Prostate gland (tissue), 2 donors: Measurements from ENCODE around the gene EFCC1. TPM values are rescaled to one million over a fixed set of nuclear protein-coding genes. Genes with fewer than 3 reads are reported as not detected.

Source experiments
- DNase-seq: peaks from one replicate; pipeline ENCODE4 v3.0.0-alpha.2; 2019; ENCODE audit warnings: low spot score
- H3K27ac ChIP-seq, 2 donors: fragments of 200-600 bp; sonication (generic); 2 replicates each; pipeline ENCODE4 v1.5.1; 2017 to 2019
- H3K27me3 ChIP-seq: fragments of 200-600 bp; sonication (generic); replicated peaks from 2 replicates; pipeline ENCODE4 v1.5.1; 2019; ENCODE audit not compliant: insufficient read depth
- H3K36me3 ChIP-seq, 2 donors: fragments of 200-600 bp; sonication (generic); 1 replicate in 1 of 2; 2 replicates in 1 of 2; pipeline versions ENCODE4 v1.5.1 to v1.8.1; 2017 to 2019
- H3K4me1 ChIP-seq: fragments of 200-600 bp; sonication (generic); replicated peaks from 2 replicates; pipeline ENCODE4 v1.5.1; 2019
- H3K4me3 ChIP-seq, 2 donors: fragments of 200-600 bp; sonication (generic); 2 replicates each; pipeline ENCODE4 v1.5.1; 2017 to 2019
- H3K9me3 ChIP-seq: fragments of 200-600 bp; sonication (generic); 2 replicates; pipeline ENCODE4 v1.5.1; 2017
- POLR2A ChIP-seq: fragments of 450-650 bp; IDR thresholded peaks from one replicate; pipeline ENCODE4 v1.6.1; 2016; ENCODE audit warnings: antibody characterized with exemption, mild to moderate bottlenecking
- POLR2AphosphoS5 ChIP-seq: sonication (generic); formaldehyde crosslinking; IDR thresholded peaks from one replicate; pipeline ENCODE4 v1.6.1; 2017; ENCODE audit warnings: antibody characterized with exemption
- WGBS: methylation state at CpG from one replicate; pipeline ENCODE4 v1.1.5; 2018; 5-methylcytosine and 5-hydroxymethylcytosine counted together
- intact Hi-C: fragments of 100-400 bp; cut with DNase I; formaldehyde crosslinking; loops from one replicate; pipeline ENCODE4 v1.14.2; 2022
- total RNA-seq, 2 donors: library from RNA; depleted of rRNA; stranded (reverse); fragments of >200 nt; gene quantifications; one replicate each; pipeline ENCODE4 v1.1.0, GENCODE V29; 2016
- TF ChIP-seq, protein P1 (sequence below), 4 experiments: fragments of 200-600 bp in 2 of 4; fragments of 450-650 bp in 2 of 4; sonication (generic) in 2 of 4; IDR thresholded peaks; 1 replicate in 3 of 4; 2 replicates in 1 of 4; pipeline ENCODE4 v1.5.1; 2016 to 2019; ENCODE audit warnings: antibody characterized with exemption in 4 of 4, mild to moderate bottlenecking in 2 of 4, moderate library complexity in 2 of 4

EFCC1 gene
- total RNA-seq, 2 donors from 2014 or later: 1.8 to 4.0 TPM

DNA sequence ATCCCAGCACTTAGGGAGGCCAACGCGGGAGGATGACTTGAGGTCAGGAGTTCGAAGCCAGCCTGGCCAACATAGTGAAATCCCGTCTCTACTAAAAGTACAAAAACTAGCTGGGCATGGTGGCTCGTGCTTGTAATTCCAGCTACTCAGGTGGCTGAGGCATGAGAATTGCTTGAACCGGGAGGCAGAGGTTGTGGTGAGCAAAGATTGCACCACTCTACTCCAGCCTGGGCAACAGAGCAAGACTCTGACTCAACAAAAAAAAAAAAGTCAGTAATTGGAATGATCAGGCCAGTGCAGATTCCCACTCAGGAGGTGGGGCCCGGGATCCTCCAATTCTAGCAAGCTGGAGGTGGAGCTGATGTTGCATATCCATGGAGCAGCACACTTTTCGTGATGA lies 12.8 kb upstream of the EFCC1 start:
- intact Hi-C loops: no loop called here
- H3K27ac ChIP-seq: no peak overlapping the region
- no peaks in the 10 kb centered on the region for H3K4me1 ChIP-seq
- H3K4me3 ChIP-seq: no peak overlapping the region
- DNase-seq: no peak
- H3K9me3 ChIP-seq: no peaks in the 10 kb centered on the region
- WGBS: 90% methylated on average over 8 of the region's 8 CpGs
- H3K36me3 ChIP-seq: no peaks in the 10 kb centered on the region
- H3K27me3 ChIP-seq: no peaks in the 10 kb centered on the region
- TF ChIP-seq POLR2A (no peak), POLR2AphosphoS5 (no peak)
- TF ChIP-seq, protein P1, sequence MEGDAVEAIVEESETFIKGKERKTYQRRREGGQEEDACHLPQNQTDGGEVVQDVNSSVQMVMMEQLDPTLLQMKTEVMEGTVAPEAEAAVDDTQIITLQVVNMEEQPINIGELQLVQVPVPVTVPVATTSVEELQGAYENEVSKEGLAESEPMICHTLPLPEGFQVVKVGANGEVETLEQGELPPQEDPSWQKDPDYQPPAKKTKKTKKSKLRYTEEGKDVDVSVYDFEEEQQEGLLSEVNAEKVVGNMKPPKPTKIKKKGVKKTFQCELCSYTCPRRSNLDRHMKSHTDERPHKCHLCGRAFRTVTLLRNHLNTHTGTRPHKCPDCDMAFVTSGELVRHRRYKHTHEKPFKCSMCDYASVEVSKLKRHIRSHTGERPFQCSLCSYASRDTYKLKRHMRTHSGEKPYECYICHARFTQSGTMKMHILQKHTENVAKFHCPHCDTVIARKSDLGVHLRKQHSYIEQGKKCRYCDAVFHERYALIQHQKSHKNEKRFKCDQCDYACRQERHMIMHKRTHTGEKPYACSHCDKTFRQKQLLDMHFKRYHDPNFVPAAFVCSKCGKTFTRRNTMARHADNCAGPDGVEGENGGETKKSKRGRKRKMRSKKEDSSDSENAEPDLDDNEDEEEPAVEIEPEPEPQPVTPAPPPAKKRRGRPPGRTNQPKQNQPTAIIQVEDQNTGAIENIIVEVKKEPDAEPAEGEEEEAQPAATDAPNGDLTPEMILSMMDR (IDR thresholded peaks at IDR 0.05): no peak

DNA sequence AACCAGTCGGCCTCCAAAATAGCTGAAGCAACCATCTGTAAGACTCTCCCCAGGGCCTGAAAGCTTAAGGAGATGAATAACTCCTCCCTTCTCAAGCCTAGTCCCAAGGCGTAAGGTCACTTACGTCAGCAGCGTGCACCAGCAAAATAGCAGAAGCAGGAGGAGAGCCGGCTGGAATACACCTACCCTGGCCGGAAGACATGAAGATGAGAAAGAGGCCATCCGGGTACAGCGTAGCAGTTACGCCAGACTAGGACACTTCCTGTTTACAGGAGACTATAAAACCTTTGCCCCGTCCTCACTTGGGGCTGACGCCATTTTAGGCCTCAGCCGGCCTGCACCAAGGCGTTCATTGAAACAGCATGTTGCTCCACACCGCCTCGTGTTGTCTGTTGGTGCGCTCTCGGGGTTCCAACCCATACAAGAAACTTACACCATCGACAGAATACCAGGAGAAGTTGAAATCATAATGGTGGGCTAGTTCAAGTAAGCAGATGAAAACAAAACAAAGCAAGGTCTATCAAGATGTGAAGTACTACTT lies 9.7 kb upstream of the EFCC1 start:
- DNase-seq: no peak

DNA sequence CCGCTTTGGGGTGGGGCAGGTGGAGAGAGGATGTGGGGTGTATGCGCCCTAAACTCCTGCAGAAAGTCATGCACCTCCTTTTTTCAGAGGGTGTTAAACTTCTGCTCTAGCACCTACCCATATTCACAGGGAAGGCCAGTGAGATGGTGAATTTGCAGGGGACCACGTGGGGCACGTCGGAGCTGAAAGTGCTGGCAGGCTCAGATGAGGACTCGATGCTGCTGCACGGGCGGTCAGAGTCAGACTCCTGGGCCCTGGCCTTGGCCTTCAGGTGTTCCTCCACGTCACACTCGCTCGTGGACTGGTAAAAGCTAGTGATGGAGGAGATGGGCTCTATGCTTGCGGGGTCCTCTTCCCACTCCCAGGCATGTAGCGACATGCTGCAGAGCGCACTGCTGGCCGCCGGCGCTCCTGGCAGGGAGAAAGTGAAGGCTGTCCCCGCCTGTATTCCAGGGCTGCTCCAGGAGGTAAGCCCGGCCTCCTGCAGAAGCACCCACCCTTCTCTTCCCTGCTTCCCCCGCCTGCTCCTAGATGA lies 8.1 kb upstream of the EFCC1 start:
- TF ChIP-seq, protein P1 (IDR thresholded peaks at IDR 0.05): no peak
- TF ChIP-seq POLR2AphosphoS5 (no peak), POLR2A (no peak)
- no peaks in the 10 kb centered on the region for H3K4me1 ChIP-seq
- H3K36me3 ChIP-seq: no peaks in the 10 kb centered on the region
- no peaks in the 10 kb centered on the region for H3K27me3 ChIP-seq
- DNase-seq: no peak
- intact Hi-C loops: no loop called here
- H3K9me3 ChIP-seq: no peaks in the 10 kb centered on the region
- H3K27ac ChIP-seq: peak overlapping the region in 1 of 2 donors; percentile 48
- 45% methylated on average over 20 of the region's 20 CpGs for WGBS
- peak overlapping the region in 1 of 2 donors; percentile 39 for H3K4me3 ChIP-seq

More for the DNA sequence above, 9.7 kb upstream of the EFCC1 start:
- Histone ChIP-seq H3K9me3 (no peaks in the 10 kb centered on the region), H3K4me1 (no peaks in the 10 kb centered on the region), H3K4me3 (no peak overlapping the region), H3K27me3 (no peaks in the 10 kb centered on the region), H3K36me3 (no peaks in the 10 kb centered on the region), H3K27ac (no peak overlapping the region)
- intact Hi-C loops: no loop called here
- TF ChIP-seq POLR2AphosphoS5: no peak
- WGBS: 94% methylated on average over 18 of the region's 18 CpGs

DNA sequence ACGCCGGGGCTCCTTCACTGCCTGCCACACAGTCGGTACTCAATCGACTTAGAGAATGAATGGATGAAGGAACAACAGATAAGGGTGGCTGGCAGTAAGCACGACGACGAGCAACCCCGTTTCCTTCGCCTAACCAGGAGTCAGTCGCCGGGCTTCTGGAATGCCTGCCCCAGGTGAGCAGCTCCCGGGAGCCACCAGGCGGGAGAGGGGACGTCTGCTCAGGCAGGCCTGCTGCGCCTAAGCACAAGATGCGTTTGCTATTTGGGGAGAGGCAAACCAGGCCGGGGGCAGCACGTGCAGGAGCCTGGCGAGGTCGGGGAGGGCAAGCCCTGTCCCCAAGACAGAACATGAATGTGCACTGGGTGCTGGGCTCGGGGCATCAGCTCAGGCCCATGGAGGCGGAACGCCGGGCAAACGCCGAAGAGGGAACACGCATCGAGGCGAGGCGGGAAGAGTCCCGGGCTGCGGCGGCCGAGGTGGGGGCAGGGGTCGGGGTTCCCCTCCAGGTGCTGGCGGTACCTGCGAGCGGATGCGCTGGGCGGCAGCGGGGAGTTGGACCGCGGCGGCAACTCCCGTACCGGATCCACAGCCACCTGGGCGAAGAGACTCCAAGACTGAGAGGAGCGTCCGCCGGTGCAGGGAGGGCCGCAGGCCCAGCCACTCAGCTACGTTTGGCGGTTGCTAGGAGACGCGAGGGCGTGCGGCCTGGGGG lies 7.5 kb upstream of the EFCC1 start, which contains the start of gene CFAP92:
Gene CFAP92, minus strand, starts transcription at position 616 of the 712 bp plus-strand sequence. CDS start 772 bp downstream, outside the sequence.
- Histone ChIP-seq H3K27ac (peak within 1 kb of the TSS; percentile 20 to 48), H3K36me3 (no peaks in the 10 kb centered on the region), H3K4me1 (no peaks in the 10 kb centered on the region), H3K27me3 (no peaks in the 10 kb centered on the region), H3K9me3 (no peaks in the 10 kb centered on the region), H3K4me3 (peak within 1 kb of the TSS; percentile 32 to 39)
- TF ChIP-seq, protein P1 (IDR thresholded peaks at IDR 0.05): no peak
- peak; percentile 52 for TF ChIP-seq POLR2A
- TF ChIP-seq POLR2AphosphoS5: peak; percentile 82
- intact Hi-C loops: no loop called here
- peak; percentile 93 for DNase-seq
- WGBS: 8% methylated on average over 57 of the region's 57 CpGs

DNA sequence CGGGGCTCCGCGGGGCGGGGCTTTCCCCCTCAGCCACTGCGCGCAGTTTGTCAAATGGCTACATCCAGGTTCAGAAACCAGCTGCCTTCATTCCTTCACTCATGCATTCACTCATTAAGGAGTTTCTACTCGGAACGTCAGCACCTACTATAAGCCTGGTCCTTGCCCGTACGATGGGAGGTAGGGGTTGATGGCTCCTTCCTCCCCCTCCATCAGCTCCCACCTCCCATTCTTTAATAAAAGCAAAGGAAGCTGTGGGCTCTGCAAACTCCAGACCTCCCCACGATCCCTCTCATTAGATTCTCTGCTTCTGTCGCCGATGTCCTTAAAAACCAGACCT lies 7.0 kb upstream of the EFCC1 start:
- intact Hi-C loops: no loop called here
- Histone ChIP-seq H3K36me3 (no peaks in the 10 kb centered on the region), H3K27me3 (no peaks in the 10 kb centered on the region), H3K27ac (peak overlapping the region in 1 of 2 donors; percentile 48), H3K9me3 (no peaks in the 10 kb centered on the region), H3K4me3 (peak overlapping the region; percentile 32 to 39), H3K4me1 (no peaks in the 10 kb centered on the region)
- 2% methylated on average over 13 of the region's 13 CpGs for WGBS
- DNase-seq: no peak
- TF ChIP-seq, protein P1 (IDR thresholded peaks at IDR 0.05): no peak
- TF ChIP-seq POLR2A (no peak), POLR2AphosphoS5 (no peak)
